Measurements from ENCODE around the gene COX20.

DNA sequence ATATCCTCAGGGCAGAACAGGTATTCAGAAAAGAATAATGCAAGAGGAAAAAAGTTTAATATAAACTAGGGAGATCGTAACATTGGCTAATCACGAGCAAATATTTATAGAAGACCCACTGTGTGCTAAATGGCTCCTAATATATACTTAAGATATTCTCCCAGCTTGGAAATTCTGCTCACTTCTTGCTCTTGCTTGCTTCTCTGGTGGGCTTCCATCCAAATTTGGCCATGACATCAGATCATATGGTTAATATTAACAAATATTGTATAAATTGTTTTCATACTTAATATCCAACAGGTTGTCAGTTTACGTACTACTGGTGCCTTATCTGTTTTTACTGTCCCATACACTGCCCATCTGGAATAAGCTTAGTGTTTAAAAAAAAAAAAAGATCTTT lies 1.1 kb downstream of the COX20 start:
- TF ChIP-seq POLR2AphosphoS5 (IDR thresholded peaks at IDR 0.05; ENCODE audit: insufficient read depth, low read depth, low read length) (no peak), JUN (IDR thresholded peaks at IDR 0.05; ENCODE audit: borderline replicate concordance, insufficient read depth, insufficient read length, low read depth) (no peak), POLR2A (IDR thresholded peaks at IDR 0.05; ENCODE audit: low read depth, low read length) (no peak), EZH2 (IDR thresholded peaks at IDR 0.05; ENCODE audit: borderline replicate concordance, low read depth, low read length, severe bottlenecking) (no peak), MYC (IDR thresholded peaks at IDR 0.05; ENCODE audit: low read depth, low read length) (no peak)
- TF ChIP-seq, protein P1, sequence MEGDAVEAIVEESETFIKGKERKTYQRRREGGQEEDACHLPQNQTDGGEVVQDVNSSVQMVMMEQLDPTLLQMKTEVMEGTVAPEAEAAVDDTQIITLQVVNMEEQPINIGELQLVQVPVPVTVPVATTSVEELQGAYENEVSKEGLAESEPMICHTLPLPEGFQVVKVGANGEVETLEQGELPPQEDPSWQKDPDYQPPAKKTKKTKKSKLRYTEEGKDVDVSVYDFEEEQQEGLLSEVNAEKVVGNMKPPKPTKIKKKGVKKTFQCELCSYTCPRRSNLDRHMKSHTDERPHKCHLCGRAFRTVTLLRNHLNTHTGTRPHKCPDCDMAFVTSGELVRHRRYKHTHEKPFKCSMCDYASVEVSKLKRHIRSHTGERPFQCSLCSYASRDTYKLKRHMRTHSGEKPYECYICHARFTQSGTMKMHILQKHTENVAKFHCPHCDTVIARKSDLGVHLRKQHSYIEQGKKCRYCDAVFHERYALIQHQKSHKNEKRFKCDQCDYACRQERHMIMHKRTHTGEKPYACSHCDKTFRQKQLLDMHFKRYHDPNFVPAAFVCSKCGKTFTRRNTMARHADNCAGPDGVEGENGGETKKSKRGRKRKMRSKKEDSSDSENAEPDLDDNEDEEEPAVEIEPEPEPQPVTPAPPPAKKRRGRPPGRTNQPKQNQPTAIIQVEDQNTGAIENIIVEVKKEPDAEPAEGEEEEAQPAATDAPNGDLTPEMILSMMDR (IDR thresholded peaks at IDR 0.05; ENCODE audit: extremely low read depth in 1 of 2, insufficient read depth in 1 of 2, low read depth in 1 of 2, low read length in 2 of 2), result no peak
- TF ChIP-seq, protein P2, sequence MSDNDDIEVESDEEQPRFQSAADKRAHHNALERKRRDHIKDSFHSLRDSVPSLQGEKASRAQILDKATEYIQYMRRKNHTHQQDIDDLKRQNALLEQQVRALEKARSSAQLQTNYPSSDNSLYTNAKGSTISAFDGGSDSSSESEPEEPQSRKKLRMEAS (IDR thresholded peaks at IDR 0.05; ENCODE audit: insufficient read depth, insufficient read length), result no peak
